Measurements from ENCODE around the gene NUMB.

The NUMB gene

GRCh38 chr14:73492043-73492552, 33.8 kb upstream of the NUMB start:
- peak overlapping the region; percentile 77 for H3K4me3 ChIP-seq (ENCODE audit: low read length)
- no peak for DNase-seq (ENCODE audit: low read depth)
- no peak for TF ChIP-seq CTCF (conservative IDR thresholded peaks at IDR 0.05; ENCODE audit: low read length)

DNA sequence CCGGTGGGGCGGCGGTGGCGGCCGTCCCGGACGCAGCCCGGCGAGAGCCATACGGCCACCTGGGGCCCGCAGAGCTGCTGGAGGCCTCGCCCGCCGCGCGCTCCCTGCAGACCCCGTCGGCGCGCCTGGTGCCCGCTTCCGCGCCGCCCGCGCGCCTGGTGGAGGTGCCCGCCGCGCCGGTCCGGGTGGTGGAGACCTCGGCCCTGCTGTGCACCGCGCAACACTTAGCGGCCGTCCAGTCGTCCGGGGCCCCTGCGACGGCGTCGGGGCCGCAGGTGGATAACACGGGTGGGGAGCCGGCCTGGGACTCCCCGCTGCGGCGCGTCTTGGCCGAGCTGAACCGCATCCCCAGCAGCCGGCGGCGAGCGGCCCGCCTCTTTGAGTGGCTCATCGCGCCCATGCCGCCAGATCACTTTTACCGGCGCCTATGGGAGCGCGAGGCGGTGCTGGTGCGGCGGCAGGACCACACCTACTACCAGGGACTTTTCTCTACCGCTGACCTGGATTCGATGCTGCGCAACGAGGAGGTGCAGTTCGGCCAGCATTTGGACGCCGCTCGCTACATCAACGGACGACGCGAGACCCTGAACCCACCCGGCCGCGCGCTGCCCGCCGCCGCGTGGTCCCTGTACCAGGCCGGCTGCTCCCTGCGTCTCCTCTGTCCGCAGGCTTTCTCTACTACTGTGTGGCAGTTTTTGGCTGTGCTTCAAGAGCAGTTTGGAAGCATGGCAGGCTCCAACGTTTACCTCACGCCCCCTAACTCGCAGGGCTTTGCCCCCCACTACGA, 33.1 kb upstream of the NUMB start:
- H3K4me3 ChIP-seq (ENCODE audit: low read length): peak overlapping the region; percentile 77
- TF ChIP-seq CTCF (conservative IDR thresholded peaks at IDR 0.05; ENCODE audit: low read length): no peak
- peak; percentile 49 for DNase-seq (ENCODE audit: low read depth)

DNA sequence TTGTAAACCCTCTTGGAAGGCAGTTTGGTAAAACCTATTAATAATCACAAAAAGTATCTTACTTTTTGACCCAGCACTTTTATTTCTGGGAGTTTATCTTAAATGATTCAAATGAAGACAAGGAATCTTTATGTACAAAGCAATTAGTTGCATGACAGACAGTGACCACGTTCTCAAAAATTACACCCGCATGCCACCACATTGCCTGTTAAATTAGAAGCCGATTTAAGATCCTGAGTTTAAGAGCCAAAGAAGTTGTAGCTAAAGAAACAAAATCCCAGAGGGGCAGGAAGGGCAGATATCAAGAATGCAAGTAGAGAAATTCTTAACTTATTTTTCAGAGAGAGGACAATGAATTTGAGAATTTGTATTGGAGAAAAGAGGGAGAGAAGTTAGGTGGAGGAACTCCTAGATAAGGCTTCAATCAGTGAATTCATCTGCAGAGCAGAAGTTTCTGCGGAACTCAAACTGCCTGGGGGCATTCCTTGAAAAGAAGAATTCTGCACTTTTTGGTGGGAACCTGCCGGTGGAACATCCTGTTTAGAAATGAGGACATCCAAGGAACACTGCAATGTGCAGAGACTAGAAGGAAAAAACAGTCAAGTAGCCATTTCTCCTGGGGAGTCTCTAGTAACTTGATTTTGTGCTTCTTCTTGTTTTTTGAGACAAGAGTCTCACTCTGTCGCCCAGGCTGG, 31.3 kb upstream of the NUMB start:
- H3K4me3 ChIP-seq (ENCODE audit: low read length): no peak overlapping the region
- no peak for DNase-seq (ENCODE audit: low read depth)
- TF ChIP-seq CTCF (conservative IDR thresholded peaks at IDR 0.05; ENCODE audit: low read length): no peak

GRCh38 chr14:73478684-73479083, 20.3 kb upstream of the NUMB start:
- no peak for TF ChIP-seq CTCF (conservative IDR thresholded peaks at IDR 0.05; ENCODE audit: low read length)
- no peak overlapping the region for H3K4me3 ChIP-seq (ENCODE audit: low read length)
- DNase-seq (ENCODE audit: low read depth): no peak

- TF ChIP-seq CTCF (conservative IDR thresholded peaks at IDR 0.05; ENCODE audit: low read length): no peak
- no peak overlapping the region for H3K4me3 ChIP-seq (ENCODE audit: low read length)
- DNase-seq (ENCODE audit: low read depth): peak; percentile 41
Observed at GRCh38 chr14:73477618-73478266, 19.4 kb upstream of the NUMB start.

- no peak for TF ChIP-seq CTCF (conservative IDR thresholded peaks at IDR 0.05; ENCODE audit: low read length)
- H3K4me3 ChIP-seq (ENCODE audit: low read length): no peak overlapping the region
- no peak for DNase-seq (ENCODE audit: low read depth)
Observed at GRCh38 chr14:73476451-73476931, 18.1 kb upstream of the NUMB start.

Measured in AG10803 (cell line).